Endothelial cell of umbilical vein (primary cell): ENCODE measurements around the gene ALDH1A2. TPM values are rescaled to one million over a fixed set of nuclear protein-coding genes. Genes with fewer than 3 reads are reported as not detected.

Experiments used
- polyA plus RNA-seq, 4 experiments: library from polyadenylated mRNA; depleted of rRNA in 3 of 4; stranded (reverse) in 3 of 4; unstranded in 1 of 4; fragments of >200 nt; gene quantifications; 2 replicates each; pipeline versions ENCODE4 v1.2.1 to v1.2.3, GENCODE V29; 2011 to 2012; ENCODE audit warnings: missing spikeins in 1 of 4
- total RNA-seq: library from RNA; stranded (reverse); gene quantifications from 2 replicates; pipeline ENCODE4 v1.2.3, GENCODE V29; 2021

The ALDH1A2 gene
- total and polyA plus RNA-seq, 2 donors (not counting 3 experiments of a cell fraction or from before 2014, with no cell fraction given), result 16.3 to 34.9 TPM

Other genes with a start within 250 kb of the ALDH1A2 start
- gene AQP9, start 72.7 kb upstream of the ALDH1A2 start, total RNA-seq, result not detected in 2 replicates
- gene AQP9, start 72.7 kb upstream of the ALDH1A2 start, polyA plus RNA-seq, result not detected in 2 replicates